Myocyte (in vitro differentiated cells): Measurements from ENCODE around the gene BCL11A. TPM values are rescaled to one million over a fixed set of nuclear protein-coding genes. Genes with fewer than 3 reads are reported as not detected.

ENCODE experiments used
- DNase-seq: peaks from one replicate; pipeline ENCODE4 v3.0.0-alpha.2; 2012; ENCODE audit warnings: low read depth
- total RNA-seq: library from RNA; depleted of rRNA; stranded (reverse); fragments of >200 nt; gene quantifications from 2 replicates; pipeline ENCODE4 v1.2.3, GENCODE V29; 2014

The BCL11A gene
- total RNA-seq, 1 donor from 2014 or later, result 0.11 TPM

DNA sequence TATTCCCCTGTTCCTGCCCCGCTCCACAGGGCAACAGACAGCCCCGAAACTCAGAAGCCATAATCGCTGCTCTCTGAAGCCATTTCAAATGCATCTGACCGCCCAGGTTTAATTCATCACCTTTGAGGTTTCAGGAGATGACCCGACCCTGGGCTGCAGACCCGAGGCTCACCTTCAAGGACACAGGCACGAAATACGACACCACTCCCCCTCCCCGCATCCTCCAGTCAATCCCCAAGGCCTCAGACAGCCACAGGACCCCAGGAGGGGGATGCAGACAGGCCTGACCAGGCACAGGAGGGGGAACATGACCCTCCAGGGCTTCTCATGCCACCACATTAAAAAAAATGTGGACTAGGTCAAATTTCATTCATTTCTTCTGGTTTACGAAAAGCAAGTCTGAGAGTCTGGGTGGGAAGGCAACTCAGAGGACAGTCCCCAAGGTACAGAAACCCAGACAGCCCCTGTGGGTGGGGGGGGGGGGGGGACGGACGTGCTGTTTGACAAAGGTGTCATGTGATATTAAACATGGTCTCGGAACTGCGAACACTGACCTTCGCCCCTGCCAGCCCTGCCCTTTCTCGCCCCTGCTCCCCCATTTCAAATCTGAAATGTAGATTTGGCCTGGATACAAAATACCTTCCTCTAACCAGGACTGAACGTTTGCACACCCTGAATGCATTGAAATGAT, 142.9 kb downstream of the BCL11A start:
- DNase-seq, result no peak

DNA sequence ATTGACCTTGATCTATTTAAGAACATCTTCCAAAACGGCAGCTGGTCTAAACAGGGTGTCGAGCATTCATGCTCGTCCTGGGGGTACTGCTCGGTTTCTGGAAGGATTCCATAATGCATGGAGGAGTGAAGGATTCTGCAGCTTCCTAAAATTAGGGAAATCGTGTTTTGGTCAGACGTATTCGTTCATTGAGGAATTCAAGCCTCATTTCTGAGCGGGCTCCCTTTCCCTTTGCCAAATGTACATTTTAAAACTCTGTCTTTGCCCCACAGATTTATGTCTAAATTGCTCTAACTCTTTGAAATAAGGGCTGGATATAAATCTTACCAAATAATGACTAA, 144.0 kb downstream of the BCL11A start:
- no peak for DNase-seq

DNA sequence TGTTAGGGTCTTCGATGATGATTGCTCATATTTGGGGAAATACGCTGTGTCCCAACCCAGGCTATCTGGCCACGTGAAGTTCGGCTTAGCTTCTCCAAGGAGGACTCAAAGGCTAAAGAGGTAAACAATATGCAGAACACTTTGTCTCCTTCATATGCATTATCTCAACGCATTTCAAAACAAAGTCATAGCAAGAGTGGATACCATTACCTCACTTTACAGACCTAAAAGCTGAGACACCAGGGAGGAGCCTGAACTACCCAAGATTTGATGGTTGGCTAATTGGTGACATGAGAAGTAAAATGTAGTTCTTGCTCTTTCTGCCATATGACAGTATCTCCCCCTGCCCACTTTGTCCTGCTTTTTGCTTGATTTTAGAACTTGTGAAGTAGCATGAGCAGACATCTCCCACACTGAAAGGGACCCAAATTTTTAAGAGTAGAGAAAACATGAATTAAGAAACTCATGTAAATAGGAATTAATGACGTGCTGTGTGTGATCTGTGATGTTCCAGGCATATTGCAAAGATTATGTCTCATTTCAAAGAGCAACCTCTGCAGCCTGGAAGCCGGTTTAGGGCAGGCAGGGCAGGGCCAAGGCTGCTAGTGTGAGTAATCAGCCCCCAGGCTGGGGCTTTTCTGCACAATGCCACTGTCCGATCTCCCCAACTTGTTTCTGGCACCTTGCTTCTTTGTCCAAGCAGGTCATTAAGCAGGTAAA, 144.5 kb downstream of the BCL11A start:
- no peak for DNase-seq

DNA sequence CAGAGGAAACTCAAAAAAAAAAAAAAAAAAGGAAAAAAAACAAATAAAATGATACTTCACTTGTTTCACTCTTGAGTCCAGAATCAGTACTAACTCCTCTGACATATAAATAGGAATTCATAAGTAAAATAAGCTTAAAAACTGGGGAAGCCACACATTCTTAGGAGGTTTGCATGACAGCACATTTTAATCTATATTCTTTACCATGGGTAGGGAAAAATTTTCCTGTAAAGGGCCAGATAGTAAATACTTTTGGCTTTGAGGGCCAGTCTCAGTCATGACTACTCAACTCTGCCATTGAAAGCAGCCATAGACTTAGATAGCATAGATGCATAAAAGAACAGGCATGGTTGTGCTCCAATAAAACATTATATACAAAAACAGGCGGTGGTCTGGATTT, 145.2 kb downstream of the BCL11A start:
- no peak for DNase-seq

DNA sequence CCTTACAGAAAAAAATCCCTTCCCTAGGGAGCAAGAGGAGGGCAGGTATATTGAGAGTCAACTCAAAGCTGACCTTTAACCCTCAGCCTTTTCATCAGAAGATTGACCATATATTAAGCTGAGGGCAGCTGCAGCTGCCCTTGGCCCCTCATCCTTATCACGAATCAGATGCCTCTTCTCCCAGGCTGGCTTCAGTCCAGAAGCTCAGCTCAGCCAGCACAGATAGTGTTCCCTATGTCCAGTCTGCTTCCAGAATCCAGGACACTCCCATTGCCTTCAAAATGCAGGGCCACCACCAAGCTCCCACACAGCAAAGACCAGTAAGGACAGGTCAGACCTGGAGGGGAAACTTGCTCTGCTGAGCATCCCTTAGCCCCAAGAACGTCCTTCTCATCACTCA, 146.1 kb downstream of the BCL11A start:
- DNase-seq, result no peak

DNA sequence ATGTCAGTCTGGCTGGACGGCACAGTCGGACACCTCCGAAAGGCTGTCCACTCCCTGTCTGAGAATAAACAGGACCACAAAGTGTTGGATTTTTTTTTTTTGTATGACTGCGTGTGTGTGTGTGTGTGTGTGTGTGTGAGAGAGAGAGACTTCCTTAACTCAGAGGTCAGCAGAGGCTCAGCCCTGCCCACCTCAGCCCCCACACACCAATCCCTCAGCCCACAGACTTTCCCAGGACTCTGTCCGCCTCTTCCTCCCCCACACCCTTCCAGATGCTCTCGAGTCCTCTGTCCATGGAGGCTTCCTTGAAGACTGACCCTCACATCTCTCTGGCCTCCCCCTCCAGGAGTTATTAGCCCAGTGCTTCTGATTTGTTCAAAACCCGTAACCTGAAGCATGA, 147.3 kb downstream of the BCL11A start:
- no peak for DNase-seq

DNA sequence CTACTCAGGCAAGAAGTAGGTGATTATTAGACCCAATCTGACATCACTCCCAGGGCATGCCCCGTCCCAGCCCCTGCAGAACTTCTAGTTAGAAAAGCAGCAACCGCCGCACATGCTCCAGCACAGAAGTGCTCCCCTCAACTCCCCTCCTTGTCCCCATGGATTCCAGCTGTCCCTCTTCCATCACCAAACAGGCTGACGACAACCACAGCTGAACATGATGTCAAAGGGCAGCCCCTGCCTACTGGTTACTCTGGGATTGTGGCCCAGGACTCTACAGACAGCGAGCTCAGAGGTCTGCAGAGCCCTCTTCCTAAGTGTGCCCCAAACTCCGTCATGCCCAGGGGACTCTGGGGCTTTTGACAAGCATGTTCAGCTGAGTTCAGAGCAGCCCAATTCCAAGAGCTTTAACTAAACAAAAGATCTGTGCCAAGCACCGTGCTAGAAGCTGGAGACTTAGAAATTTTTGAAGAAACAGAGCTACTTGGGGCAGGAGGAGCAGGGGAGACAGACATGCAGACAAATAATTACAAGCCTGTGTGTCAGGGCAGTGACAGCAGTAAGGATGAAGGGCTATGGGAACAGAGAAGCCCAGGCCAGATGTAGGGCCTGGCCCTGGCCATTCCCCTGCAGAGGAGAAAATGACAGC, 148.1 kb downstream of the BCL11A start:
- no peak for DNase-seq

Other genes starting within 250 kb of the BCL11A start
- 14.7 and 15.2 TPM in 2 replicates for gene PAPOLG, start 202.6 kb upstream of the BCL11A start, total RNA-seq